ENCODE data around the gene OR2F1. TPM values are rescaled to one million over a fixed set of nuclear protein-coding genes. Genes with fewer than 3 reads are reported as not detected.

Gene OR2F1
- total RNA-seq, 1 experiment from 2014 or later, result not detected

GRCh38 chr7:143992670-143993069, 38.0 kb downstream of the OR2F1 start:
- in situ Hi-C loops (cut with HindIII; ENCODE audit: low pct_unique_long_range_greater_than_20kb, low sequenced_read_pairs), result no loop called here
- Histone ChIP-seq H3K27me3 (ENCODE audit: control insufficient read depth, insufficient read depth, low read length) (no peaks in the 10 kb centered on the region), H3K4me1 (ENCODE audit: control insufficient read depth, insufficient read depth, low read length) (no peaks in the 10 kb centered on the region), H3K36me3 (ENCODE audit: control insufficient read depth, insufficient read depth, low read length) (no peaks in the 10 kb centered on the region), H3K4me3 (ENCODE audit: low read depth in 2 of 2, low read length in 2 of 2) (no peak overlapping the region), H3K9me3 (ENCODE audit: control insufficient read depth, insufficient read depth, low read depth, low read length) (no peaks in the 10 kb centered on the region), H3K27ac (ENCODE audit: low read length) (no peak overlapping the region)
- DNase-seq (ENCODE audit: low read depth, low spot score) (no peak), ATAC-seq (no peak)
- intact Hi-C loops (cut with micrococcal nuclease; ENCODE audit: unreplicated experiment), result no loop called here
- ChIA-PET POLR2A (no interaction called here), CTCF (no interaction called here)
- BruUV-seq (replicated peaks), result no TSS peak
- TF ChIP-seq, protein P1, sequence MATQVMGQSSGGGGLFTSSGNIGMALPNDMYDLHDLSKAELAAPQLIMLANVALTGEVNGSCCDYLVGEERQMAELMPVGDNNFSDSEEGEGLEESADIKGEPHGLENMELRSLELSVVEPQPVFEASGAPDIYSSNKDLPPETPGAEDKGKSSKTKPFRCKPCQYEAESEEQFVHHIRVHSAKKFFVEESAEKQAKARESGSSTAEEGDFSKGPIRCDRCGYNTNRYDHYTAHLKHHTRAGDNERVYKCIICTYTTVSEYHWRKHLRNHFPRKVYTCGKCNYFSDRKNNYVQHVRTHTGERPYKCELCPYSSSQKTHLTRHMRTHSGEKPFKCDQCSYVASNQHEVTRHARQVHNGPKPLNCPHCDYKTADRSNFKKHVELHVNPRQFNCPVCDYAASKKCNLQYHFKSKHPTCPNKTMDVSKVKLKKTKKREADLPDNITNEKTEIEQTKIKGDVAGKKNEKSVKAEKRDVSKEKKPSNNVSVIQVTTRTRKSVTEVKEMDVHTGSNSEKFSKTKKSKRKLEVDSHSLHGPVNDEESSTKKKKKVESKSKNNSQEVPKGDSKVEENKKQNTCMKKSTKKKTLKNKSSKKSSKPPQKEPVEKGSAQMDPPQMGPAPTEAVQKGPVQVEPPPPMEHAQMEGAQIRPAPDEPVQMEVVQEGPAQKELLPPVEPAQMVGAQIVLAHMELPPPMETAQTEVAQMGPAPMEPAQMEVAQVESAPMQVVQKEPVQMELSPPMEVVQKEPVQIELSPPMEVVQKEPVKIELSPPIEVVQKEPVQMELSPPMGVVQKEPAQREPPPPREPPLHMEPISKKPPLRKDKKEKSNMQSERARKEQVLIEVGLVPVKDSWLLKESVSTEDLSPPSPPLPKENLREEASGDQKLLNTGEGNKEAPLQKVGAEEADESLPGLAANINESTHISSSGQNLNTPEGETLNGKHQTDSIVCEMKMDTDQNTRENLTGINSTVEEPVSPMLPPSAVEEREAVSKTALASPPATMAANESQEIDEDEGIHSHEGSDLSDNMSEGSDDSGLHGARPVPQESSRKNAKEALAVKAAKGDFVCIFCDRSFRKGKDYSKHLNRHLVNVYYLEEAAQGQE (IDR thresholded peaks at IDR 0.05; ENCODE audit: insufficient read depth in 1 of 2, low read depth in 2 of 2, low read length in 1 of 2), result no peak
- TF ChIP-seq CTCF (IDR thresholded peaks at IDR 0.05) (no peak), TCF7L2 (IDR thresholded peaks at IDR 0.05; ENCODE audit: low read depth, low read length) (no peak), SIN3A (IDR thresholded peaks at IDR 0.05; ENCODE audit: borderline replicate concordance, insufficient read depth, low read depth, low read length) (no peak), POLR2AphosphoS5 (IDR thresholded peaks at IDR 0.05; ENCODE audit: low read depth, low read length) (no peak)

DNA sequence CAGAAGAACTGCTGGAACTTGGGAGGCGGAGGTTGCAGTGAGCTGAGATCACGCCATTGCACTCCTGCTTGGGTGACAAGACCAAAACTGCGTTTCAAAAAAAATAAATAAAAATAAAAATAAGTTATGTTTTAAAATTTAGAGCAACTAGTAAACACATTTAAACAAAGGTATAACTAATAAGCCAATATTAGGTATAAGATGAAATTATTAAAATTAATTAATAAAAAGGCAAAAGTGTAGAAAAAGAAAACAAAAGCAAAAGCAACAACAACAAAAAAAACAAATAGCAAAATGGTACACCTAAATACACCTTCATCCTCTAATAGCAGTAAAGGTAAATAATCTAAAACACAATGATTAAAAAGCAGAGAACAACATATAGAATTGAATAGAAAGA, 39.3 kb downstream of the OR2F1 start:
- Histone ChIP-seq H3K27ac (ENCODE audit: low read length) (no peak overlapping the region), H3K4me1 (ENCODE audit: control insufficient read depth, insufficient read depth, low read length) (no peaks in the 10 kb centered on the region), H3K9me3 (ENCODE audit: control insufficient read depth, insufficient read depth, low read depth, low read length) (no peaks in the 10 kb centered on the region), H3K4me3 (ENCODE audit: low read depth in 2 of 2, low read length in 2 of 2) (no peak overlapping the region), H3K36me3 (ENCODE audit: control insufficient read depth, insufficient read depth, low read length) (no peaks in the 10 kb centered on the region), H3K27me3 (ENCODE audit: control insufficient read depth, insufficient read depth, low read length) (no peaks in the 10 kb centered on the region)
- no peak for DNase-seq (ENCODE audit: low read depth, low spot score)
- BruUV-seq (replicated peaks), result no TSS peak
- intact Hi-C loops (cut with micrococcal nuclease; ENCODE audit: unreplicated experiment), result no loop called here
- POLR2A ChIA-PET, result no interaction called here
- no peak for ATAC-seq
- CTCF ChIA-PET, result no interaction called here
- TF ChIP-seq POLR2AphosphoS5 (IDR thresholded peaks at IDR 0.05; ENCODE audit: low read depth, low read length) (no peak), TCF7L2 (IDR thresholded peaks at IDR 0.05; ENCODE audit: low read depth, low read length) (no peak), SIN3A (IDR thresholded peaks at IDR 0.05; ENCODE audit: borderline replicate concordance, insufficient read depth, low read depth, low read length) (no peak), CTCF (IDR thresholded peaks at IDR 0.05) (no peak)
- TF ChIP-seq, protein P1 (IDR thresholded peaks at IDR 0.05; ENCODE audit: insufficient read depth in 1 of 2, low read depth in 2 of 2, low read length in 1 of 2), result no peak
- in situ Hi-C loops (cut with HindIII; ENCODE audit: low pct_unique_long_range_greater_than_20kb, low sequenced_read_pairs), result no loop called here

Measured in Panc1 (cell line).